Measurements from ENCODE around the gene INIP. TPM values are rescaled to one million over a fixed set of nuclear protein-coding genes. Genes with fewer than 3 reads are reported as not detected.
A peak's percentile ranks its signal among the peaks of the same experiment; 100 is the strongest.

The INIP gene
- total RNA-seq, 1 experiment from 2014 or later, result 16.0 TPM

GRCh38 chr9:112717661-112718331, at the start of gene INIP (continued):
- TF ChIP-seq ZSCAN18 (CRISPR knock-in tag; IDR thresholded peaks at IDR 0.05) (no peak), ZNF232 (CRISPR knock-in tag; IDR thresholded peaks at IDR 0.05) (0 out of 2 replicates have a peak, but pooled peaks have one; percentile 38), ZNF425 (CRISPR knock-in tag; conservative IDR thresholded peaks at IDR 0.05) (no peak), E2F5 (CRISPR knock-in tag; IDR thresholded peaks at IDR 0.05) (peak; percentile 92), E2F4 (CRISPR knock-in tag; IDR thresholded peaks at IDR 0.05; ENCODE audit: borderline replicate concordance, low read depth) (no peak), TEAD1 (CRISPR knock-in tag; IDR thresholded peaks at IDR 0.05) (0 out of 2 replicates have a peak, but pooled peaks have one; percentile 28), AFF4 (CRISPR knock-in tag; IDR thresholded peaks at IDR 0.05; ENCODE audit: borderline replicate concordance) (no peak), ATF1 (CRISPR knock-in tag; IDR thresholded peaks at IDR 0.05) (no peak), ZNF219 (CRISPR knock-in tag; IDR thresholded peaks at IDR 0.05; ENCODE audit: borderline replicate concordance) (no peak), JAZF1 (CRISPR knock-in tag; IDR thresholded peaks at IDR 0.05) (no peak)

GRCh38 chr9:112765281-112765680, 47.4 kb upstream of the INIP start:
- TF ChIP-seq E2F5 (CRISPR knock-in tag; IDR thresholded peaks at IDR 0.05) (no peak), SMAD3 (CRISPR knock-in tag; IDR thresholded peaks at IDR 0.05; ENCODE audit: borderline replicate concordance) (no peak), ZNF121 (CRISPR knock-in tag; IDR thresholded peaks at IDR 0.05) (no peak), NR1H2 (CRISPR knock-in tag; IDR thresholded peaks at IDR 0.05) (no peak), ZNF317 (CRISPR knock-in tag; IDR thresholded peaks at IDR 0.05; ENCODE audit: borderline replicate concordance, low read depth) (no peak)
- peaks cover 9% of the 10 kb centered on the region for H3K9me3 Mint-ChIP-seq
- DNase-seq (ENCODE audit: low spot score) (no peak), ATAC-seq (no peak)
- no peak overlapping the region for H3K4me3 Mint-ChIP-seq
- H3K27me3 Mint-ChIP-seq (ENCODE audit: low read depth), result no peaks in the 10 kb centered on the region; the same call in 1 of the 2 replicates
- H3K36me3 Mint-ChIP-seq, result peaks cover 8% of the 10 kb centered on the region
- no peak overlapping the region for H3K27ac Mint-ChIP-seq
- POLR2A ChIA-PET, result no interaction called here
- CTCF ChIA-PET, result interaction anchor here (0.6 to 1.7 kb wide), 7 partner anchors 19 to 552 kb away, joined by 3 to 9 read pairs (median 4); partner anchors contain the start of gene INIP
- peaks cover 15% of the 10 kb centered on the region for H3K4me1 Mint-ChIP-seq
